ENCODE measurements around the gene CEL. TPM values are rescaled to one million over a fixed set of nuclear protein-coding genes. Genes with fewer than 3 reads are reported as not detected.

CEL gene
- total and polyA plus RNA-seq, 2 donors (not counting 3 experiments of a cell fraction or from before 2014, with no cell fraction given): 0.92 to 1.1 TPM

GRCh38 chr9:133089271-133089671 lies 27.5 kb downstream of the CEL start:
- FAIRE-seq (no peak), DNase-seq (ENCODE audit: low read depth, low spot score) (no peak)
- TF ChIP-seq MAX (IDR thresholded peaks at IDR 0.05; ENCODE audit: insufficient read depth, insufficient read length) (no peak), POLR2AphosphoS5 (IDR thresholded peaks at IDR 0.05; ENCODE audit: insufficient read depth, low read depth, low read length) (no peak), EZH2 (IDR thresholded peaks at IDR 0.05; ENCODE audit: borderline replicate concordance, low read depth, low read length, severe bottlenecking) (no peak), JUN (IDR thresholded peaks at IDR 0.05; ENCODE audit: borderline replicate concordance, insufficient read depth, insufficient read length, low read depth) (no peak), GATA2 (IDR thresholded peaks at IDR 0.05; ENCODE audit: insufficient read depth, insufficient read length, low read depth, low read length) (no peak), MYC (IDR thresholded peaks at IDR 0.05; ENCODE audit: low read depth, low read length) (no peak), FOS (IDR thresholded peaks at IDR 0.05; ENCODE audit: borderline replicate concordance, insufficient read depth, low read length) (no peak), CTCF (IDR thresholded peaks at IDR 0.05; ENCODE audit: extremely low read depth in 1 of 2, insufficient read depth in 1 of 2, low read depth in 1 of 2, low read length in 2 of 2) (no peak), POLR2A (IDR thresholded peaks at IDR 0.05; ENCODE audit: low read depth, low read length) (no peak)
- H3K36me3 ChIP-seq (ENCODE audit: control insufficient read depth in 2 of 2, extremely low read depth in 1 of 2, insufficient read depth in 2 of 2, low read length in 2 of 2): no peaks in the 10 kb centered on the region
- H3K9me3 ChIP-seq (replicated peaks; ENCODE audit: control insufficient read depth, insufficient read depth, low read length): no peaks in the 10 kb centered on the region
- H3K4me1 ChIP-seq (ENCODE audit: control insufficient read depth, extremely low read depth, insufficient read depth, low read length): no peaks in the 10 kb centered on the region
- H3K27ac ChIP-seq (ENCODE audit: insufficient read depth, low read depth, low read length): no peak overlapping the region
- dilution Hi-C loops (cut with MboI; ENCODE audit: extremely low pct_ligation_motif_present, low sequenced_read_pairs) (no loop called here), intact Hi-C loops (cut with micrococcal nuclease) (no loop called here)
- no peaks in the 10 kb centered on the region for H3K27me3 ChIP-seq (ENCODE audit: control insufficient read depth in 2 of 2, insufficient read depth in 2 of 2, low read length in 2 of 2)
- CTCF ChIA-PET: interaction anchor here (0.7 kb wide), 1 partner anchor 55 kb away, joined by 3 read pairs; no protein-coding TSS in a partner anchor
- no peak overlapping the region for H3K9ac ChIP-seq (replicated peaks; ENCODE audit: extremely low read depth, insufficient read depth, low read length)
- H3K4me3 ChIP-seq (replicated peaks in 1 of 3; ENCODE audit: insufficient read depth in 1 of 3, low read depth in 1 of 3, low read length in 3 of 3): no peak overlapping the region
- BruUV-seq (replicated peaks): no TSS peak
- no peak overlapping the region for H3K4me2 ChIP-seq (ENCODE audit: insufficient read depth, low read length)
- no peak overlapping the region for H2AFZ ChIP-seq (ENCODE audit: low read depth, low read length)
- H3K79me2 ChIP-seq (ENCODE audit: control insufficient read depth, insufficient read depth, low read length): no peaks in the 10 kb centered on the region
- H3K9me1 ChIP-seq (replicated peaks; ENCODE audit: control insufficient read depth, extremely low read depth, insufficient read depth, low read length): no peaks in the 10 kb centered on the region
- H4K20me1 ChIP-seq (replicated peaks; ENCODE audit: control insufficient read depth, extremely low read depth, insufficient read depth, low read length): no peaks in the 10 kb centered on the region
- POLR2A ChIA-PET: no interaction called here

Data from endothelial cell of umbilical vein (primary cell).